ENCODE data around the gene FOXE3. TPM values are rescaled to one million over a fixed set of nuclear protein-coding genes. Genes with fewer than 3 reads are reported as not detected.
A peak's percentile ranks its signal among the peaks of the same experiment; 100 is the strongest.

The FOXE3 gene
- total and polyA plus RNA-seq, 2 of the 8 experiments (the other 6 are each of a cell fraction or from before 2014, with no cell fraction given): 0.18 TPM; not detected in 1

DNA sequence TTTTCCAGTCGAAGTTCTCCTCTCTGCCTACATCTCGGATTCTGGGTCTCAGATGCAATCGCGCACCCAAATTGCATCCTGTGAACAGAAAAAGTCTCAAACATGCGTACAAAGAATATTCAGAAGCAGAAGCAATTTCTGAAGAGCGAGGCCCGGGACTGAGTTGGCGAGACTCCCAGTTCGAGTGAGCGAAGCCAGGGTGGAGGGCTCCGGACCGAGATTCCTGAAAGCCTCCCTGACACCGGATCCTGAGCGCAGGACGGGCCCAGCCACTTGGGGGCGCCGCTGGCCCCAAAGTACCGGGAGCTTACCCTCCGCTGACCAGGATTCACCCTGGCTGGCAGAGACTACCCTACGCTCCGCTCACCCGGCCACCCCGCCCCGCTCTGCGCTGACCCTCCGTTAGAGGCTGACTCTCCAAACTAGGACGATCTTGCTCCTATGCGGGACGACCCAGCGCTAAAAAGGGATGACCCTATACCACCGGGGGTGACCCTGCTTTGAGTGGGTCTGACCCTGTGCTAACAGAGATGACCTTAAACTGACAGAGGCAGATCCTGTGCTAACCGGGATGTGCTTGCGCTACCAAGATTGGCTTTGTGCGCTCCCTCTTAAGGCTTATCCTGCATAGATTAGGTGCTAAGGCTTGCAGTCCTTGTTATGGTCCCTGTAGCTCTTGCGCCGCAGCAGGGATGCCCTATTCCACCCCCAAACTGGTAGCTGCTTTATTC lies 33.9 kb downstream of the FOXE3 start (continued):
- 0 out of 2 replicates have a peak, but pooled peaks have one; percentile 30 for TF ChIP-seq KDM1A (IDR thresholded peaks at IDR 0.05; ENCODE audit: borderline replicate concordance, low read length)
- no peak for TF ChIP-seq NANOG (IDR thresholded peaks at IDR 0.05; ENCODE audit: insufficient read depth, low read depth, low read length, poor library complexity, severe bottlenecking)
- no peak for TF ChIP-seq TCF12 (IDR thresholded peaks at IDR 0.05; ENCODE audit: low read depth, low read length)
- TF ChIP-seq ASH2L (IDR thresholded peaks at IDR 0.05; ENCODE audit: low read length): no peak
- TF ChIP-seq CHD2 (IDR thresholded peaks at IDR 0.05; ENCODE audit: low read length): no peak
- TF ChIP-seq BCL11A (IDR thresholded peaks at IDR 0.05; ENCODE audit: low read depth in 2 of 2, low read length in 2 of 2): no peak
- peak; percentile 41; the same call in 1 of the 2 replicates for TF ChIP-seq TEAD4 (IDR thresholded peaks at IDR 0.05; ENCODE audit: low read depth, low read length)
- no peak for TF ChIP-seq BACH1 (IDR thresholded peaks at IDR 0.05; ENCODE audit: low read length)
- TF ChIP-seq TAF7 (optimal IDR thresholded peaks at IDR 0.05; ENCODE audit: borderline replicate concordance, low read depth, low read length): no peak
- no peak for TF ChIP-seq EGR1 (IDR thresholded peaks at IDR 0.05; ENCODE audit: borderline replicate concordance, low read depth, low read length)
- no peak for TF ChIP-seq SAP30 (IDR thresholded peaks at IDR 0.05; ENCODE audit: insufficient read depth, insufficient replicate concordance, low read length)
- TF ChIP-seq GTF2F1 (IDR thresholded peaks at IDR 0.05; ENCODE audit: borderline replicate concordance, low read depth, low read length): no peak
- TF ChIP-seq, protein P1, sequence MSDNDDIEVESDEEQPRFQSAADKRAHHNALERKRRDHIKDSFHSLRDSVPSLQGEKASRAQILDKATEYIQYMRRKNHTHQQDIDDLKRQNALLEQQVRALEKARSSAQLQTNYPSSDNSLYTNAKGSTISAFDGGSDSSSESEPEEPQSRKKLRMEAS (IDR thresholded peaks at IDR 0.05): no peak
- TF ChIP-seq TBP (IDR thresholded peaks at IDR 0.05; ENCODE audit: low read depth, low read length): no peak; the same call in 1 of the 2 replicates
- no peak for TF ChIP-seq HDAC6 (IDR thresholded peaks at IDR 0.05; ENCODE audit: low read depth, low read length)

Measured in H1 (cell line).